Endothelial cell (in vitro differentiated cells): Measurements from ENCODE around the gene GABRB1. TPM values are rescaled to one million over a fixed set of nuclear protein-coding genes. Genes with fewer than 3 reads are reported as not detected.

ENCODE experiments used
- DNase-seq: peaks from one replicate; pipeline ENCODE4 v3.0.0; 2021; ENCODE audit warnings: low spot score
- H3K27ac Mint-ChIP-seq: one replicate; pipeline ENCODE4 v1.8.0; 2021; ENCODE audit warnings: mixed read lengths, inconsistent platforms; ENCODE audit not compliant: unreplicated experiment
- H3K27me3 Mint-ChIP-seq: one replicate; pipeline ENCODE4 v1.8.0; 2021; ENCODE audit warnings: mild to moderate bottlenecking, moderate library complexity, mixed read lengths, inconsistent platforms; ENCODE audit not compliant: unreplicated experiment
- H3K36me3 Mint-ChIP-seq: one replicate; pipeline ENCODE4 v1.8.0; 2021; ENCODE audit warnings: mild to moderate bottlenecking, low read depth, mixed read lengths, inconsistent platforms; ENCODE audit not compliant: unreplicated experiment
- H3K4me1 Mint-ChIP-seq: one replicate; pipeline ENCODE4 v1.8.0; 2021; ENCODE audit warnings: mild to moderate bottlenecking, mixed read lengths, inconsistent platforms; ENCODE audit not compliant: unreplicated experiment
- H3K4me3 Mint-ChIP-seq: one replicate; pipeline ENCODE4 v1.8.0; 2021; ENCODE audit warnings: mild to moderate bottlenecking, mixed read lengths, inconsistent platforms; ENCODE audit not compliant: unreplicated experiment
- H3K9me3 Mint-ChIP-seq: one replicate; pipeline ENCODE4 v1.8.0; 2021; ENCODE audit warnings: mixed read lengths, inconsistent platforms; ENCODE audit not compliant: unreplicated experiment
- total RNA-seq: library from RNA; stranded (reverse); fragmentation: NEBNext Ultra II Directional; extraction: Animal tissue kit (Norgen Biotek cat#: 25700); gene quantifications from one replicate; pipeline ENCODE4 v1.2.1, GENCODE V29; 2021; ENCODE audit not compliant: unreplicated experiment
- TF ChIP-seq, protein P1 (sequence below): fragments of 200-600 bp; sonication (generic); IDR thresholded peaks from one replicate; pipeline ENCODE4 v1.5.0; 2021; ENCODE audit warnings: antibody characterized with exemption; ENCODE audit not compliant: unreplicated experiment

The GABRB1 gene
- total RNA-seq, 1 donor from 2014 or later = not detected

DNA sequence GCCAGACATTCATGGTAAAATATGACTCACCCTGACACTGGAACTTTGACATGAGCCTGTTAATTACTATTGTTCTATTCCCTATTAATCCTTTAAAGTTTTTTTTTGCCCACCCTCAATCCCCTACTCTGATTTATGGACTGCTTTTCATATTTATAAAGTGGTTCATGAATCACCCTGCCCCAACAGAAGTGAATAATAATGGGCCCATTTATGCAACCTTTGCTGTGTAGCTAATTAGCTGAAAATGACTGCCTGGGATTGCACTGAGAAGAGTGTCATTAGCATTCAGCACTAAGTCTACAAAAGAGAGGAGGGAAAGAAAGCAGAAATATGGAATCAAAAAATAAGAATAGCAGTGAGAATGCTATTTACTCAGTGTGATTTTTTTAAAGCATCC is 277.8 kb downstream of the GABRB1 start:
- TF ChIP-seq, protein P1, sequence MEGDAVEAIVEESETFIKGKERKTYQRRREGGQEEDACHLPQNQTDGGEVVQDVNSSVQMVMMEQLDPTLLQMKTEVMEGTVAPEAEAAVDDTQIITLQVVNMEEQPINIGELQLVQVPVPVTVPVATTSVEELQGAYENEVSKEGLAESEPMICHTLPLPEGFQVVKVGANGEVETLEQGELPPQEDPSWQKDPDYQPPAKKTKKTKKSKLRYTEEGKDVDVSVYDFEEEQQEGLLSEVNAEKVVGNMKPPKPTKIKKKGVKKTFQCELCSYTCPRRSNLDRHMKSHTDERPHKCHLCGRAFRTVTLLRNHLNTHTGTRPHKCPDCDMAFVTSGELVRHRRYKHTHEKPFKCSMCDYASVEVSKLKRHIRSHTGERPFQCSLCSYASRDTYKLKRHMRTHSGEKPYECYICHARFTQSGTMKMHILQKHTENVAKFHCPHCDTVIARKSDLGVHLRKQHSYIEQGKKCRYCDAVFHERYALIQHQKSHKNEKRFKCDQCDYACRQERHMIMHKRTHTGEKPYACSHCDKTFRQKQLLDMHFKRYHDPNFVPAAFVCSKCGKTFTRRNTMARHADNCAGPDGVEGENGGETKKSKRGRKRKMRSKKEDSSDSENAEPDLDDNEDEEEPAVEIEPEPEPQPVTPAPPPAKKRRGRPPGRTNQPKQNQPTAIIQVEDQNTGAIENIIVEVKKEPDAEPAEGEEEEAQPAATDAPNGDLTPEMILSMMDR = no peak
- H3K4me1 Mint-ChIP-seq = peaks cover 3% of the 10 kb centered on the region
- H3K27ac Mint-ChIP-seq = no peak overlapping the region
- no peak overlapping the region for H3K4me3 Mint-ChIP-seq
- H3K36me3 Mint-ChIP-seq = no peaks in the 10 kb centered on the region
- DNase-seq = no peak
- no peaks in the 10 kb centered on the region for H3K9me3 Mint-ChIP-seq
- H3K27me3 Mint-ChIP-seq = no peaks in the 10 kb centered on the region

DNA sequence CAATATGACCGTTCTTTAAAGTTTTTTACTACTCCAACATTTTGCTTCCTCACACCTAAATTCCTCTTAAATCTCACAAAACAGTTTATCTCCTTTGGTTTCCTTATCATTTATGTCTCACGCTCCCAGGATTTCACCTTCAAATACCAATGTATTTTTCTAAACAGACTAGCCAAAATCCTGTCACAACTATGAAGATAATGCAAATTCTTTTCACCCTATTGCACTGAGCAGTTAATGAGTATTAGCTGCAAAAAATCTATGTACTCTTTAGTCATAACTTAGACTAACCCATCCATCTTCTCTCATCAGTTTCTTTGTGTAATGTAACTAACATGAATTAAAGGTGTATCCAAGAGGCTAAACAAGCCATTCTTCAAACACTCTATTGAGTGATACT is 280.8 kb downstream of the GABRB1 start:
- TF ChIP-seq, protein P1 = no peak
- no peak overlapping the region for H3K4me3 Mint-ChIP-seq
- DNase-seq = no peak

DNA sequence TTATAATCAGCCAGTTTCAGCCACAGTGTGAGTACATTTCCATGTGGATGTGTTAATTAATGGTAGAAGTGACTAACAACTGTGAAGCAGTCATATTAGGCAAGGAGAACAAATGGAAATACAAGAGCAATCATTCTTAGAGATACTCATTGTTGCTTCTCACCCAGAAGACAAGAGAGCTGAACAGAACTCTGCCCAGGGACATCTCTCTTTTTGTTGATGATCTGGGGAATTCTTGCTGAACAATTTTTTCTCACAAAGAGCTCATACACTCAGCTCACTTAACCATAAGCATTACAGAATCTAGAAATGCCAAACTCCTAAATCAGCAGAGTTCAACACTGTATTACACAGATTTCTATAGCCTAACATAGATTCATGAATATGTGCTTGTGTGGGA is 282.0 kb downstream of the GABRB1 start:
- Mint-ChIP-seq H3K9me3 (no peaks in the 10 kb centered on the region), H3K4me1 (no peaks in the 10 kb centered on the region), H3K27me3 (no peaks in the 10 kb centered on the region), H3K36me3 (no peaks in the 10 kb centered on the region), H3K4me3 (no peak overlapping the region), H3K27ac (no peak overlapping the region)
- no peak for DNase-seq
- TF ChIP-seq, protein P1 = no peak

More for the DNA sequence above, 280.8 kb downstream of the GABRB1 start:
- Mint-ChIP-seq H3K27me3 (no peaks in the 10 kb centered on the region), H3K27ac (no peak overlapping the region), H3K9me3 (no peaks in the 10 kb centered on the region), H3K36me3 (no peaks in the 10 kb centered on the region), H3K4me1 (no peaks in the 10 kb centered on the region)

DNA sequence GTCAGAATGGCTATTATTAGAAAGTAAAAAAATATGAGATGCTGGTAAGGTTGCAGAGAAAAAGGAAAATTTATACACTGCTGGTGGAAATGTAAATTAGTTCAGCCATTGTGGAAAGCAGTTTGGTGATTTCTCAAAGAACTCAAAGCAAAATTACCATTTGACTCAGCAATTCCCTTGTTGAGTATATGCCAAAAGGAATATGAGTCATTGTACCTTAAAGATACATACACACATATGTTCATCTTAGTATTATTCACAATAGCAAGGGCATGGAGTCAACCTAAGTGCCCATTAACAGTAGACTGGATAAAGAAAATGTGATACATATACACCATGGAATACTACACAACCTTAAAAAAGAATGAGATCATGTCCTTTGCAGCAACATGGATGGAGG is 284.0 kb downstream of the GABRB1 start:
- TF ChIP-seq, protein P1 = no peak
- no peak overlapping the region for H3K4me3 Mint-ChIP-seq

DNA sequence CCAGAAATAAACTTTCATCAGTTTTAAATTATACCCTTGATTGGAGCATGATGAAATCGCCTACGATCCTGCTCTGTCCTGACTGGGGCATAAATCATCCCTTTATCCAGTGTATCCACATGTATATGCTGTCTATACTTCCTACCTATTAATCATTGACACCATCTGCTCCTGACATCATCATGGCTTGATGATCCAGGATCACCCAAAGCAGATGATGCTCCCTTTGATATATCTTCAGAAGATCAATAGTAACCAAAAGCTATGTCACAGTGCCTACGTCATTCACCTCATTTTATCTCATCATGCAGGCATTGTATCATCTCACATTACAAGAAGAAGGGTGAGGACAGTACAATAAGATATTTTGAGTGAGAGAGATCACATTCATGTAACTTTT is 294.7 kb downstream of the GABRB1 start:
- Mint-ChIP-seq H3K27me3 (no peaks in the 10 kb centered on the region), H3K36me3 (no peaks in the 10 kb centered on the region), H3K27ac (no peak overlapping the region), H3K9me3 (no peaks in the 10 kb centered on the region), H3K4me1 (no peaks in the 10 kb centered on the region), H3K4me3 (no peak overlapping the region)
- no peak for DNase-seq
- TF ChIP-seq, protein P1 = no peak

More for the DNA sequence above, 284.0 kb downstream of the GABRB1 start:
- no peaks in the 10 kb centered on the region for H3K27me3 Mint-ChIP-seq
- H3K36me3 Mint-ChIP-seq = no peaks in the 10 kb centered on the region
- no peaks in the 10 kb centered on the region for H3K9me3 Mint-ChIP-seq
- no peak overlapping the region for H3K27ac Mint-ChIP-seq
- H3K4me1 Mint-ChIP-seq = no peaks in the 10 kb centered on the region
- DNase-seq = no peak
